ENCODE data around the gene C2orf68. TPM values are rescaled to one million over a fixed set of nuclear protein-coding genes. Genes with fewer than 3 reads are reported as not detected.
"Not testable (repeated sequence)": the region's sequence is repeated elsewhere in the genome, so short reads cannot be mapped to it uniquely, and the experiment has no call there.

The C2orf68 gene
- polyA plus RNA-seq, 3 donors = 50.1 to 55.1 (median 51.5) TPM

- no peak for DNase-seq (ENCODE audit: low read depth in 3 of 3, low spot score in 2 of 3)
Measured at GRCh38 chr2:85600951-85601770, 10.7 kb downstream of the C2orf68 start.

- no peak for DNase-seq (ENCODE audit: low read depth in 3 of 3, low spot score in 2 of 3)
Measured at GRCh38 chr2:85600235-85600575, 11.7 kb downstream of the C2orf68 start.

GRCh38 chr2:85599468-85600234 lies 12.2 kb downstream of the C2orf68 start:
- no peak for DNase-seq (ENCODE audit: low read depth in 3 of 3, low spot score in 2 of 3)

- no peak for DNase-seq (ENCODE audit: low read depth in 3 of 3, low spot score in 2 of 3)
Measured at GRCh38 chr2:85598594-85599340, 13.1 kb downstream of the C2orf68 start.

DNA sequence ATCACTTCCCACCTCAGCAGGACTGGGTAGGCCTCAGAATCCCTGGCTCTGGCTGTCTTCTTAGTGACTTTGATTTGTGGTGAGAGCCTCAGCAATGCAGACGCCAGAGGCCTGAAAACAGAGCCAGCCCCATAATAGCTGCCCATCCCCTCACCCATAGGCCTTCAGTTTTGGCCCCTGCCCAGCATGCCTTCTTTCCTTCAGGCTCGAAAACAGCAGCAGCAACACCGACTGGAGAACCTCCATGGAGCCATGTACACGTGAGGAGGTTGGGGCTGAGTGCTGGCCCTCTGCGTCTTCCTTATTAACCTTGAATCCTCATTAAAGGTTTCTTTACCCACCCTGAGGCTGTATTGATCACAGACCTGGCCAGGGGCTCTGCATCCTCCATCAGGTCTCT lies 14.6 kb downstream of the C2orf68 start:
- DNase-seq (ENCODE audit: low read depth in 3 of 3, low spot score in 2 of 3) = no peak

- no peak for DNase-seq (ENCODE audit: low read depth in 3 of 3, low spot score in 2 of 3)
Measured at GRCh38 chr2:85596486-85597143, 15.3 kb downstream of the C2orf68 start.

DNA sequence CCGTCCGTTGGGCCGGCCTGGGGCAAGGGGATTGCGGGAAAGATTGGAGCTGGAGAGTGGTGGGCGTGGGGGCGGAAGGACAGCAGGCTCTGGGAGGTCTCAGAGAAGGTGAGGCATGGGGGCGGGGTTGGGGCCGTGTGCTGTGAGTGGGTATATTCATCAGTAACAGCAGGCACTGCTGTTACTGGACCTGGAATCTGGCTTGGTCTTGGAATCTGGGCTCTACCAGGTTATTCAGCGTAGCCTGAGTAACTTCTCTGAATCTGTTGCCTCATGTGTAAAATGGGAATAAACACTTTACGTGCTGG lies 15.9 kb downstream of the C2orf68 start:
- DNase-seq (ENCODE audit: low read depth in 3 of 3, low spot score in 2 of 3) = no peak

DNA sequence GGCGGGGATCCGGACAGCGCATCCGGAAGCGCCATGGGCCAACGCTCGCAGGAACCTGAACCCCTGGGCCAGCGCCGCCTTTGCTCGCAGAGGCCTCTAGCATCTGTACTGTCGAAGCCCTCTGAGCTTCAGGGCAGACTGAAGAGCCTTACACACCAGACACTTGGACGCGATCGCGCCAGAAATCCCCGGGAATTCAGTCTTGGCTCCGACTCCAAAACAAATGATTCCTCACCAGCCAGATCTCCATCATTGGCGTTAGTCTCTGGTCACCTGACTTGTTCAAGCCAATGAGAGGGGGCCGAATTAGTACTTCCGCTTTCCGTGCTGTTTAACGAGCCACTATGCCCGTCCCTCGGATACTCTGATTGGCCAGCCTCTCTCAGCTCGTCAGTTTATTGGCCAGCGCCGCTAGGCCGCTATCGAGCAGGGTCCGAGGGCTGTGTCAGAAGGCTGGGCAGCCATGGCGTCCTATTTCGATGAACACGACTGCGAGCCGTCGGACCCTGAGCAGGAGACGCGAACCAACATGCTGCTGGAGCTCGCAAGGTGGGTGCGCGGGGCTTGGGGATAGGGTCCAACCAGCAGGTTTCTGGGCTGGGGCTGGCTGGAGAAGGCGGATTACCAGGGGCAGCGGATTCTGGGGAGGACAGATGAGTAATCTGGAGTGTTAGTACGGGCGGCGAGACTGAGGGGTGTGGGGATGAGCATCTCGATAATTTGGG lies 16.4 kb downstream of the C2orf68 start, which contains the start of gene RNF181:
RNF181 (plus strand) TSS at position 445 of the 725 bp plus-strand sequence; CDS start at position 464, 19 bp downstream.
- peak; percentile 90 to 96 (median 93) for DNase-seq (ENCODE audit: low read depth in 3 of 3, low spot score in 2 of 3)

- no peak for DNase-seq (ENCODE audit: low read depth in 3 of 3, low spot score in 2 of 3)
Measured at GRCh38 chr2:85594715-85595300, 17.1 kb downstream of the C2orf68 start.

- no peak for DNase-seq (ENCODE audit: low read depth in 3 of 3, low spot score in 2 of 3)
Measured at GRCh38 chr2:85593023-85593422, 18.8 kb downstream of the C2orf68 start.

DNA sequence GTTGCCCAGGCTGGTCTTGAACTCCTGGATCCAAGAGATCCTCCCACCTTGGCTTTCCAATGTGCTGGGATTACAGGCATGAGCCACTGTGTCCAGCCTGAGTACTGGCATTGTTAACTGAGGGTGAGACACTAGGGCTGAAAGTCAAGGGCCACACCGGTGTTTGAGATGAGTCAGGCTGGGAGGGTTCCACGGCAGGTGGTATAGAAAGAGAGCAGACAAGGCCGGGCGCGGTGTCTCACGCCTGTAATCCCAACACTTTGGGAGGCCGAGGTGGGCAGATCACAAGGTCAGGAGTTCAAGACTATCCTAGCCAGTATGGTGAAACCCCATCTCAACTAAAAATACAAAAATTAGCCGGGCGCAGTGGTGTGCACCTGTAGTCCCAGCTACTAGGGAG lies 19.6 kb downstream of the C2orf68 start:
- DNase-seq (ENCODE audit: low read depth in 3 of 3, low spot score in 2 of 3) = not testable (repeated sequence)

DNA sequence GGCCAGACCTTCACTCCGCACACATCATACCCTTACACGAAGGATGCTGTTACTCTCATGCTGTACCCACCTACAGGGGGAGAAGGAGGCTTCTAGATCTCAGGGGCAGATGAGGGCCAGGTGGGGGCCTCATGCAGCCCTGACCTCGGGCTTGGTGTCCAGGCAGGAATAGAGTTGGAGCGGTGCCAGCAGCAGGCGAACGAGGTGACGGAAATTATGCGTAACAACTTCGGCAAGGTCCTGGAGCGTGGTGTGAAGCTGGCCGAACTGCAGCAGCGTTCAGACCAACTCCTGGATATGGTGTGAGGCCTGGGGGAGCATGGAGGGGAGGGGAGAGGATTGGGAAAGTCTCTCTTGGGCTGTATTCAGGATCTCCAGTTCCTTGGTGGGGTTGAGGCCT lies 20.3 kb downstream of the C2orf68 start:
- DNase-seq (ENCODE audit: low read depth in 3 of 3, low spot score in 2 of 3) = no peak

DNA sequence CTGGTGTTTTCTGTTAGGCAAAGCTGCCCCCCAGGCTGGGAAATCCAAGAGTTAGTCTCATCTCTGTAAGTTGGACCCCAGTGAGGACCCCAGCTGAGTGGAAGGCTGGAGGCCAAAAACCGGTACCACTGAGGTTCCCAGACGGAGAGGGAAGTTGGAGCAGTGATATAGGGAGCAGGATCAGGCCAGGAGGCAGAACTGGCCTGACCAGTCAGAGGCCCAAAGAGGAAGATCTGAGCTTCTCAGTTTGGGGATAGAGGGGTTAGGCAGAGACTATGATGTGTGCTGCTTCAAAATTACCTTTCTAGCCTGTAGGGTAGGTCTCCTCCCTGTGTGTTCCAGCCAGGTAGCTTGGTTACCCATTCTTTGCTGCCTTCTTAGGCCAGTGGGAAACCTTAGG lies 20.9 kb downstream of the C2orf68 start:
- DNase-seq (ENCODE audit: low read depth in 3 of 3, low spot score in 2 of 3) = no peak

DNA sequence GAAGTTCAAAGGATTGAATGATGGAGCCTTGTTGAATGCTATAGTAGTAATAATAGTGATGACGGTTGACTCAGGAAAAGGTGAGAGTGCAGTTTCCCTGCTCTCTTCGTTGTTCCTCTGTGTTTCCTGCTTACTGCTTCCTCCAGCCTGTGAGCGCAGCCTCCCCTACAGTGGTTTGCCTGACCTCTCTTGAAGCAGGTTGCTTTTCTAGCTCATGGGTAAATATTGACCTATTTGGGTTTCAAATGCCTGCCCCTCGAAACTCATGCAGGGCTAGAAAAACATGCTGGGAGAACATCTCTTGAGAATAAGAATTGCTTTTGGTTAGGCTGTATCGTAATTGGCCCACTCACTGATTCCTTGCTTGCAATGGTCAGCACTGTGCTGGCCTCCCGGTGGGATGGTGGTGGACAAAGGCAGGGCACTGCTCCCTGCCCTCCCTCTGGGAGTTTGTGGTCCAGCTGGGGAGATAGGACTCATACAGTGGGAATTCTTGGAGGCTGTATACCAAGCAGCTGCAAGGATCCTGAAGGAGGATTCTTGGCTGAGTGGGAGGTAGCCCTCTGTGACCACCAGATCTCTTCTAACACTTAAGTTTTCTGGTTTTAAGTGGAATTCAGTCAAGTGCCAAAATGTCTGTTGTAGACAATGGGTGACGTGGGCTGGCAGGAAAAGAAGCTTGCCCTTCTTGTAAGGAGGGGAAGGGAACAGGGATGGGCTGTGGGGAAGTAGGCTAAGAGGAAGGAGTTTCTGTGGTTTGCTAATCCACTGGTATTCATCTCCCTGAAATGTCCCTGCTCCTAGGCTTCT lies 21.7 kb downstream of the C2orf68 start:
- DNase-seq (ENCODE audit: low read depth in 3 of 3, low spot score in 2 of 3) = no peak

GRCh38 chr2:85589181-85589580 lies 22.7 kb downstream of the C2orf68 start:
- no peak for DNase-seq (ENCODE audit: low read depth in 3 of 3, low spot score in 2 of 3)

GRCh38 chr2:85588645-85589044 lies 23.2 kb downstream of the C2orf68 start:
- no peak for DNase-seq (ENCODE audit: low read depth in 3 of 3, low spot score in 2 of 3)

GRCh38 chr2:85588236-85588635 lies 23.6 kb downstream of the C2orf68 start:
- DNase-seq (ENCODE audit: low read depth in 3 of 3, low spot score in 2 of 3) = no peak

GRCh38 chr2:85585781-85586105 lies 26.1 kb downstream of the C2orf68 start:
- no peak for DNase-seq (ENCODE audit: low read depth in 3 of 3, low spot score in 2 of 3)

Data from right renal cortex interstitium (tissue), 3 donors.